ENCODE data around the gene MIGA2. TPM values are rescaled to one million over a fixed set of nuclear protein-coding genes. Genes with fewer than 3 reads are reported as not detected.

MIGA2 gene
- polyA plus RNA-seq, 2 of the 4 experiments (the other 2 are of a cell fraction) = 6.4 to 16.1 TPM

- no peaks in the 10 kb centered on the region for H3K9me3 ChIP-seq
- no peak for FAIRE-seq
- 83% methylated on average over 16 of the region's 16 CpGs for WGBS (ENCODE audit: missing lambda C conversion rate)
- no peak overlapping the region for H3K4me3 ChIP-seq
- H3K4me2 ChIP-seq = no peak overlapping the region
- ChIA-PET POLR2A (no interaction called here), CTCF (interaction anchor here (0.8 to 1.4 kb wide), 2 partner anchors 12 to 661 kb away, joined by 3 read pairs; no protein-coding TSS in a partner anchor)
- H3K4me1 ChIP-seq = peaks cover 10% of the 10 kb centered on the region; the same call in 2 of the 3 replicates
- TF ChIP-seq, protein P1, sequence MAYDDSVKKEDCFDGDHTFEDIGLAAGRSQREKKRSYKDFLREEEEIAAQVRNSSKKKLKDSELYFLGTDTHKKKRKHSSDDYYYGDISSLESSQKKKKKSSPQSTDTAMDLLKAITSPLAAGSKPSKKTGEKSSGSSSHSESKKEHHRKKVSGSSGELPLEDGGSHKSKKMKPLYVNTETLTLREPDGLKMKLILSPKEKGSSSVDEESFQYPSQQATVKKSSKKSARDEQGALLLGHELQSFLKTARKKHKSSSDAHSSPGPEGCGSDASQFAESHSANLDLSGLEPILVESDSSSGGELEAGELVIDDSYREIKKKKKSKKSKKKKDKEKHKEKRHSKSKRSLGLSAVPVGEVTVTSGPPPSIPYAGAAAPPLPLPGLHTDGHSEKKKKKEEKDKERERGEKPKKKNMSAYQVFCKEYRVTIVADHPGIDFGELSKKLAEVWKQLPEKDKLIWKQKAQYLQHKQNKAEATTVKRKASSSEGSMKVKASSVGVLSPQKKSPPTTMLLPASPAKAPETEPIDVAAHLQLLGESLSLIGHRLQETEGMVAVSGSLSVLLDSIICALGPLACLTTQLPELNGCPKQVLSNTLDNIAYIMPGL (CRISPR knock-in tag; IDR thresholded peaks at IDR 0.05; ENCODE audit: borderline replicate concordance) = no peak
- TF ChIP-seq NFE2L2 (conservative IDR thresholded peaks at IDR 0.05; ENCODE audit: low read length) (no peak), KDM5A (IDR thresholded peaks at IDR 0.05) (no peak), POLR2AphosphoS2 (conservative IDR thresholded peaks at IDR 0.05; ENCODE audit: low read length) (no peak), MAFK (IDR thresholded peaks at IDR 0.05; ENCODE audit: partially characterized antibody) (no peak), MYC (IDR thresholded peaks at IDR 0.05; ENCODE audit: borderline replicate concordance, low read length) (no peak), JUNB (IDR thresholded peaks at IDR 0.05) (no peak), RCOR1 (IDR thresholded peaks at IDR 0.05; ENCODE audit: low read depth, low read length) (no peak), GATA3 (IDR thresholded peaks at IDR 0.05; ENCODE audit: borderline replicate concordance) (no peak), RAD21 (conservative IDR thresholded peaks at IDR 0.05 in 1 of 2, IDR thresholded peaks at IDR 0.05 in 1 of 2) (no peak), ZFP36 (IDR thresholded peaks at IDR 0.05; ENCODE audit: borderline replicate concordance, partially characterized antibody) (no peak), RARB (CRISPR knock-in tag; IDR thresholded peaks at IDR 0.05) (no peak), JUN (IDR thresholded peaks at IDR 0.05) (no peak)
- TF ChIP-seq, protein P2, sequence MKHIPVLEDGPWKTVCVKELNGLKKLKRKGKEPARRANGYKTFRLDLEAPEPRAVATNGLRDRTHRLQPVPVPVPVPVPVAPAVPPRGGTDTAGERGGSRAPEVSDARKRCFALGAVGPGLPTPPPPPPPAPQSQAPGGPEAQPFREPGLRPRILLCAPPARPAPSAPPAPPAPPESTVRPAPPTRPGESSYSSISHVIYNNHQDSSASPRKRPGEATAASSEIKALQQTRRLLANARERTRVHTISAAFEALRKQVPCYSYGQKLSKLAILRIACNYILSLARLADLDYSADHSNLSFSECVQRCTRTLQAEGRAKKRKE (CRISPR knock-in tag; IDR thresholded peaks at IDR 0.05; ENCODE audit: low read depth) = no peak
- no peak for ATAC-seq
- H3K27ac ChIP-seq = no peak overlapping the region
- no peak for DNase-seq (ENCODE audit: low read depth in 1 of 2, low spot score in 1 of 2)
Observed at GRCh38 chr9:129075996-129076639, 39.7 kb downstream of the MIGA2 start.

GRCh38 chr9:129076640-129077037, 40.2 kb downstream of the MIGA2 start:
- no peak for TF ChIP-seq NFE2L2 (conservative IDR thresholded peaks at IDR 0.05; ENCODE audit: low read length)
- TF ChIP-seq, protein P3, sequence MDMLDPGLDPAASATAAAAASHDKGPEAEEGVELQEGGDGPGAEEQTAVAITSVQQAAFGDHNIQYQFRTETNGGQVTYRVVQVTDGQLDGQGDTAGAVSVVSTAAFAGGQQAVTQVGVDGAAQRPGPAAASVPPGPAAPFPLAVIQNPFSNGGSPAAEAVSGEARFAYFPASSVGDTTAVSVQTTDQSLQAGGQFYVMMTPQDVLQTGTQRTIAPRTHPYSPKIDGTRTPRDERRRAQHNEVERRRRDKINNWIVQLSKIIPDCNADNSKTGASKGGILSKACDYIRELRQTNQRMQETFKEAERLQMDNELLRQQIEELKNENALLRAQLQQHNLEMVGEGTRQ (IDR thresholded peaks at IDR 0.05) = no peak
- no peak for TF ChIP-seq POLR2AphosphoS2 (conservative IDR thresholded peaks at IDR 0.05; ENCODE audit: low read length)
- TF ChIP-seq RCOR1 (IDR thresholded peaks at IDR 0.05; ENCODE audit: low read depth, low read length) = no peak
- TF ChIP-seq, protein P2 (CRISPR knock-in tag; IDR thresholded peaks at IDR 0.05; ENCODE audit: low read depth) = no peak
- ATAC-seq (no peak), FAIRE-seq (no peak), DNase-seq (ENCODE audit: low read depth in 1 of 2, low spot score in 1 of 2) (no peak)
- Histone ChIP-seq H3K4me2 (no peak overlapping the region), H3K4me3 (no peak overlapping the region), H3K27ac (no peak overlapping the region), H3K4me1 (peaks cover 10% of the 10 kb centered on the region; the same call in 2 of the 3 replicates), H3K9me3 (no peaks in the 10 kb centered on the region)
- ChIA-PET POLR2A (no interaction called here), CTCF (interaction anchor here (1.4 kb wide), 1 partner anchor 11 kb away, joined by 3 read pairs; no protein-coding TSS in a partner anchor)
- 91% methylated on average over 11 of the region's 11 CpGs for whole genome bisulfite sequencing (ENCODE audit: missing lambda C conversion rate)

GRCh38 chr9:129077236-129077635, 40.8 kb downstream of the MIGA2 start:
- Histone ChIP-seq H3K27ac (no peak overlapping the region), H3K4me3 (no peak overlapping the region), H3K4me1 (peaks cover 15% of the 10 kb centered on the region; the same call in 2 of the 3 replicates), H3K9me3 (no peaks in the 10 kb centered on the region), H3K4me2 (0 out of 3 replicates have a peak overlapping the region, but pooled peaks have one; percentile 8)
- ChIA-PET POLR2A (no interaction called here), CTCF (interaction anchor here (1.2 kb wide), 1 partner anchor 54 kb away, joined by 3 read pairs; no protein-coding TSS in a partner anchor)
- FAIRE-seq = no peak
- ATAC-seq = no peak
- WGBS (ENCODE audit: missing lambda C conversion rate) = 66% methylated on average over 10 of the region's 10 CpGs
- no peak for TF ChIP-seq POLR2AphosphoS2 (conservative IDR thresholded peaks at IDR 0.05; ENCODE audit: low read length)
- no peak for TF ChIP-seq NPAS2 (CRISPR knock-in tag; IDR thresholded peaks at IDR 0.05; ENCODE audit: borderline replicate concordance)
- TF ChIP-seq POLR2A (IDR thresholded peaks at IDR 0.05; ENCODE audit: low read length) = no peak
- TF ChIP-seq CHD4 (IDR thresholded peaks at IDR 0.05; ENCODE audit: borderline replicate concordance) = no peak
- TF ChIP-seq ZSCAN20 (CRISPR knock-in tag; IDR thresholded peaks at IDR 0.05) = no peak
- no peak for TF ChIP-seq ZFP36 (IDR thresholded peaks at IDR 0.05; ENCODE audit: borderline replicate concordance, partially characterized antibody)
- TF ChIP-seq PHF8 (IDR thresholded peaks at IDR 0.05; ENCODE audit: borderline replicate concordance, low read depth) = no peak
- TF ChIP-seq BHLHE40 (IDR thresholded peaks at IDR 0.05; ENCODE audit: low read depth, low read length) = no peak
- TF ChIP-seq, protein P2 (CRISPR knock-in tag; IDR thresholded peaks at IDR 0.05; ENCODE audit: low read depth) = no peak
- TF ChIP-seq FOXS1 (CRISPR knock-in tag; IDR thresholded peaks at IDR 0.05) = no peak
- TF ChIP-seq, protein P4, sequence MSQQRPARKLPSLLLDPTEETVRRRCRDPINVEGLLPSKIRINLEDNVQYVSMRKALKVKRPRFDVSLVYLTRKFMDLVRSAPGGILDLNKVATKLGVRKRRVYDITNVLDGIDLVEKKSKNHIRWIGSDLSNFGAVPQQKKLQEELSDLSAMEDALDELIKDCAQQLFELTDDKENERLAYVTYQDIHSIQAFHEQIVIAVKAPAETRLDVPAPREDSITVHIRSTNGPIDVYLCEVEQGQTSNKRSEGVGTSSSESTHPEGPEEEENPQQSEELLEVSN (IDR thresholded peaks at IDR 0.05; ENCODE audit: borderline replicate concordance, low read depth) = no peak
- no peak for TF ChIP-seq KDM1A (IDR thresholded peaks at IDR 0.05; ENCODE audit: low read depth)
- no peak for TF ChIP-seq JUN (IDR thresholded peaks at IDR 0.05)
- TF ChIP-seq, protein P5, sequence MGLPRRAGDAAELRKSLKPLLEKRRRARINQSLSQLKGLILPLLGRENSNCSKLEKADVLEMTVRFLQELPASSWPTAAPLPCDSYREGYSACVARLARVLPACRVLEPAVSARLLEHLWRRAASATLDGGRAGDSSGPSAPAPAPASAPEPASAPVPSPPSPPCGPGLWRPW (IDR thresholded peaks at IDR 0.05) = no peak
- no peak for TF ChIP-seq JUNB (IDR thresholded peaks at IDR 0.05)
- DNase-seq (ENCODE audit: low read depth in 1 of 2, low spot score in 1 of 2) = no peak

Measured in A549 (cell line).